HepG2 (cell line): ENCODE measurements around the gene TP53BP2. TPM values are rescaled to one million over a fixed set of nuclear protein-coding genes. Genes with fewer than 3 reads are reported as not detected.

Source experiments
- ATAC-seq: fragments of 200-7000 bp; cut with Tn5 transposase; 3 replicates; pipeline ENCODE4 v1.9.1; 2020; ENCODE audit warnings: mild to moderate bottlenecking, moderate library complexity
- BruUV-seq: library from RNA; stranded (reverse); fragments of 400-500 nt; replicated peaks from 2 replicates; lab custom pipeline; 2021; lab: Mats Ljungman, UMichigan
- CTCF ChIA-PET: fragments of 300-600 bp; formaldehyde crosslinking; extraction: SDS; loops from one replicate; lab custom pipeline; 2021; ENCODE audit warnings: low total read pairs, inconsistent platforms, low intra/inter-chr PET ratio; lab: Yijun Ruan, JAX
- POLR2A ChIA-PET: fragments of 350-600 bp; sonication (Branson Sonifier 250); formaldehyde crosslinking; loops from one replicate; lab custom pipeline; 2020; ENCODE audit warnings: antibody characterized with exemption, inconsistent platforms; lab: Yijun Ruan, JAX
- DNase-seq: peaks from one replicate; pipeline ENCODE4 v3.0.0-alpha.2; 2015; ENCODE audit warnings: low spot score
- FAIRE-seq: peaks from 3 replicates; lab custom pipeline; 2011; peaks lifted over from hg19 to GRCh38; lab: Jason Lieb, UNC
- H2AFZ ChIP-seq: one replicate; pipeline ENCODE4 v1.6.1; 2011; ENCODE audit warnings: low read length, inconsistent platforms
- H3K27ac ChIP-seq: fragments of 300-600 bp; 3 replicates; pipeline ENCODE4 v1.8.0; 2011; ENCODE audit warnings: mixed run types, mild to moderate bottlenecking, mixed read lengths, low read length, inconsistent platforms; ENCODE audit not compliant: insufficient read depth; ENCODE audit errors: extremely low read length
- H3K27me3 ChIP-seq, 2 experiments: fragments of 200-600 bp in 1 of 2; 2 replicates in 1 of 2; 3 replicates in 1 of 2; pipeline versions ENCODE4 v1.6.0 to v1.8.0; 2011; ENCODE audit warnings: low read length in 2 of 2, mild to moderate bottlenecking in 2 of 2, moderate library complexity in 2 of 2, inconsistent platforms in 1 of 2; ENCODE audit not compliant: insufficient read depth in 2 of 2, control insufficient read depth in 1 of 2
- H3K36me3 ChIP-seq, 2 experiments: fragments of 200-600 bp in 1 of 2; replicated peaks in 1 of 2; 2 replicates in 1 of 2; 3 replicates in 1 of 2; pipeline versions ENCODE4 v1.5.1 to v1.8.0; 2011; ENCODE audit warnings: low read length in 2 of 2, inconsistent platforms in 1 of 2; ENCODE audit not compliant: insufficient read depth in 2 of 2, control insufficient read depth in 1 of 2
- H3K4me1 ChIP-seq: 2 replicates; pipeline ENCODE4 v1.5.1; 2012; ENCODE audit warnings: low read length, inconsistent platforms; ENCODE audit not compliant: insufficient read depth
- H3K4me2 ChIP-seq: 2 replicates; pipeline ENCODE4 v1.6.0; 2011; ENCODE audit warnings: low read depth, low read length, inconsistent platforms
- H3K4me3 ChIP-seq, 3 experiments: fragments of 200-600 bp in 1 of 3; sonication (generic), shearing (Covaris generic) in 1 of 3; replicated peaks in 1 of 3; 2 replicates each; pipeline ENCODE4 v1.5.1; 2011 to 2016; ENCODE audit warnings: low read length in 3 of 3, inconsistent platforms in 2 of 3, low read depth in 2 of 3, mild to moderate bottlenecking in 2 of 3, control low read depth in 1 of 3, mixed read lengths in 1 of 3; ENCODE audit not compliant: insufficient read depth in 1 of 3
- H3K79me2 ChIP-seq: one replicate; pipeline ENCODE4 v1.6.1; 2011; ENCODE audit warnings: low read length, inconsistent platforms; ENCODE audit not compliant: insufficient read depth
- H3K9ac ChIP-seq: 2 replicates; pipeline ENCODE4 v1.6.0; 2011; ENCODE audit warnings: mild to moderate bottlenecking, low read depth, low read length, inconsistent platforms; ENCODE audit not compliant: insufficient read depth
- H3K9me3 ChIP-seq: 2 replicates; pipeline ENCODE4 v1.5.1; 2012; ENCODE audit warnings: mild to moderate bottlenecking, low read length
- H4K20me1 ChIP-seq: 2 replicates; pipeline ENCODE4 v1.6.0; 2011; ENCODE audit warnings: inconsistent platforms, mild to moderate bottlenecking, low read length, moderate library complexity; ENCODE audit not compliant: insufficient read depth
- KDM5B ChIP-seq: sonication (generic); formaldehyde crosslinking; IDR thresholded peaks from 2 replicates; pipeline ENCODE4 v1.4.0; 2020; ENCODE audit warnings: missing genetic modification reagents, mild to moderate bottlenecking, borderline replicate concordance
- NCOA5 ChIP-seq: sonication (generic); formaldehyde crosslinking; IDR thresholded peaks from 2 replicates; pipeline ENCODE4 v1.4.0; 2020; ENCODE audit warnings: missing genetic modification reagents
- PRPF4 ChIP-seq: fragments of 200-400 bp; formaldehyde crosslinking; IDR thresholded peaks from 2 replicates; pipeline ENCODE4 v1.6.1; 2016; ENCODE audit warnings: low read length, low read depth; ENCODE audit not compliant: poor library complexity, severe bottlenecking
- RAD51 ChIP-seq: fragments of 450-650 bp; IDR thresholded peaks from 2 replicates; pipeline ENCODE4 v1.6.1; 2016; ENCODE audit warnings: borderline replicate concordance
- TAF15 ChIP-seq: fragments of 200-400 bp; formaldehyde crosslinking; IDR thresholded peaks from one replicate; pipeline ENCODE4 v1.6.1; 2018; ENCODE audit warnings: mild to moderate bottlenecking, low read depth, low read length; ENCODE audit not compliant: poor library complexity, severe bottlenecking
- ZBTB21 ChIP-seq: sonication (generic); formaldehyde crosslinking; IDR thresholded peaks from 2 replicates; pipeline ENCODE4 v1.4.0; 2020; ENCODE audit warnings: missing genetic modification reagents
- ZFAT ChIP-seq: sonication (generic); formaldehyde crosslinking; conservative IDR thresholded peaks from 2 replicates; pipeline ENCODE4 v1.8.1; 2023; ENCODE audit warnings: missing genetic modification reagents, inconsistent platforms
- ZNF224 ChIP-seq: sonication (generic); formaldehyde crosslinking; IDR thresholded peaks from 2 replicates; pipeline ENCODE4 v1.5.0; 2020; ENCODE audit warnings: mild to moderate bottlenecking, missing genetic modification reagents
- ZSCAN21 ChIP-seq: sonication (generic); formaldehyde crosslinking; IDR thresholded peaks from 2 replicates; pipeline ENCODE4 v1.8.0; 2022; ENCODE audit warnings: mild to moderate bottlenecking, missing genetic modification reagents, moderate library complexity, borderline replicate concordance
- WGBS: methylation state at CpG from one replicate; pipeline ENCODE4 v1.1.6; 2017; ENCODE audit warnings: low lambda C conversion rate; 5-methylcytosine and 5-hydroxymethylcytosine counted together
- in situ Hi-C: cut with HindIII; loops from 2 replicates; pipeline ENCODE4 v1.10.0; 2017; ENCODE audit warnings: low pct_unique_long_range_greater_than_20kb; ENCODE audit not compliant: extremely low pct_ligation_motif_present
- intact Hi-C: fragments of 100-400 bp; cut with micrococcal nuclease; formaldehyde crosslinking; loops from one replicate; pipeline ENCODE4 v1.10.0; 2022; ENCODE audit not compliant: unreplicated experiment
- polyA plus RNA-seq, 8 experiments: library from polyadenylated mRNA; depleted of rRNA in 3 of 8; stranded (reverse) in 7 of 8; unstranded in 1 of 8; fragments of >200 nt; fragmentation: Illumina TruSeq in 4 of 8; extraction: Trizol in 4 of 8; gene quantifications; 2 replicates each; pipeline versions ENCODE4 v1.2.1 to v1.2.3, GENCODE V29; 2011 to 2016; ENCODE audit warnings: low read depth in 4 of 8, missing spikeins in 1 of 8, mixed read lengths in 1 of 8; ENCODE audit not compliant: insufficient read depth in 1 of 8
- total RNA-seq, 5 experiments: library from RNA; depleted of rRNA; stranded (reverse); fragments of >200 nt; fragmentation: Illumina TruSeq; extraction: Trizol; gene quantifications; 2 replicates each; pipeline ENCODE4 v1.2.3, GENCODE V29; 2016; ENCODE audit warnings: low read depth in 1 of 5
- TF ChIP-seq, protein P1 (sequence below): IDR thresholded peaks from 2 replicates; pipeline ENCODE4 v1.6.1; 2016; ENCODE audit warnings: missing biosample characterization, missing genetic modification reagents, low read depth
- TF ChIP-seq, protein P2 (sequence below): sonication (generic); formaldehyde crosslinking; IDR thresholded peaks from 2 replicates; pipeline ENCODE4 v1.8.0; 2022; ENCODE audit warnings: missing genetic modification reagents, mild to moderate bottlenecking, inconsistent platforms, borderline replicate concordance
- TF ChIP-seq, protein P3 (sequence below): IDR thresholded peaks from 2 replicates; pipeline ENCODE4 v1.6.1; 2012; ENCODE audit warnings: low read depth, low read length, improper control_type of control experiment

The TP53BP2 gene
- total and polyA plus RNA-seq, 2 of the 13 experiments (the other 11 are each of a cell fraction or from before 2014, with no cell fraction given) = 10.0 to 14.0 TPM

DNA sequence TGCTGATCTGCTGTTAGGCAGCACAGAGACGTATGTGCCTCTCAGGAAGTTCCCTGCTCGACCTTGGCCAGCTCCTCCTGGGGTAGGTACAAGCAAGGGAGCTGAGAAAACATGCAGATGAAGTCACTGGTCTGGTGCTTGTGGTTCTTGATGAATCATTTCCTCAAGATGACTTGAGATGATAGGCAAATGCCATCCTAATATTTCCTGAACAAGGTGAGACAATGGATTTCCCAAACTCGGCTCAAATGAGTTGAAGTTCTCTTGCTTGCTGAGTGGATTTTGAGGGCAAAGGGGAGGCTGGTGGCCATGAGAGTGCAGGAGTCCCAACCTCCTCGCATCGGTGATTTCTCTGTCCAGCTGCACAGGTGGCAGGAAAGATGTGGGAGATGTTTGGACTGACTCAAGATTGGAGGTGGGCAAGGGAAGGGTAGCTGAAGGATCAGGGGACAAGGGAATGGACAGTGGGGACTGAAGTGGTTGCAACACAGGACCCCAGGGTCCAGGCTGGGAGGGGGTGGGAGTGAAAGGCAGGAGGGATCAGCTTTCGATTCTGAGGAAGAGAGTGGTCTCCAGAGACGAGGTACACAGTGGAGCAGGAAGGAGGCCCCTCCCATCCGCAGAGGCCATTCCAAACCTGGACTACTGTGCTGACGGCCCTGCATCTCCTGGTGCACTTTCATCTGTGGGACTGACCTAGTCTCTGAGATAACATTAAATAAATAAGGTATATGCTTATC, 69.5 kb downstream of the TP53BP2 start:
- CTCF ChIA-PET = no interaction called here
- Histone ChIP-seq H4K20me1 (no peaks in the 10 kb centered on the region), H3K79me2 (no peaks in the 10 kb centered on the region), H2AFZ (no peak overlapping the region)
- intact Hi-C loops = no loop called here
- DNase-seq = no peak
- TF ChIP-seq ZBTB21 (CRISPR knock-in tag) (no peak), NCOA5 (CRISPR knock-in tag) (no peak), ZNF224 (CRISPR knock-in tag) (no peak), ZSCAN21 (CRISPR knock-in tag) (no peak), KDM5B (CRISPR knock-in tag) (no peak), RAD51 (no peak), ZFAT (CRISPR knock-in tag) (no peak), TAF15 (no peak), PRPF4 (no peak)
- TF ChIP-seq, protein P1, sequence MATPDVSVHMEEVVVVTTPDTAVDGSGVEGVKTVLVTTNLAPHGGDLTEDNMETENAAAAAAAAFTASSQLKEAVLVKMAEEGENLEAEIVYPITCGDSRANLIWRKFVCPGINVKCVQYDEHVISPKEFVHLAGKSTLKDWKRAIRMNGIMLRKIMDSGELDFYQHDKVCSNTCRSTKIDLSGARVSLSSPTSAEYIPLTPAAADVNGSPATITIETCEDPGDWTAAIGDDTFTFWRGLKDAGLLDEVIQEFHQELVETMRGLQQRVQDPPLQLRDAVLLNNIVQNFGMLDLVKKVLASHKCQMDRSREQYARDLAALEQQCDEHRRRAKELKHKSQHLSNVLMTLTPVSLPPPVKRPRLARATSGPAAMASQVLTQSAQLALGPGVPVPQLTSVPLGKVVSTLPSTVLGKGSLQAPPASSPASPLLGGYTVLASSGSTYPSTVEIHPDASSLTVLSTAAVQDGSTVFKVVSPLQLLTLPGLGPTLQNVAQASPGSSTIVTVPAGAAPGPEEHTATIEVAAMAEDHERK (CRISPR knock-in tag) = no peak
- TF ChIP-seq, protein P2, sequence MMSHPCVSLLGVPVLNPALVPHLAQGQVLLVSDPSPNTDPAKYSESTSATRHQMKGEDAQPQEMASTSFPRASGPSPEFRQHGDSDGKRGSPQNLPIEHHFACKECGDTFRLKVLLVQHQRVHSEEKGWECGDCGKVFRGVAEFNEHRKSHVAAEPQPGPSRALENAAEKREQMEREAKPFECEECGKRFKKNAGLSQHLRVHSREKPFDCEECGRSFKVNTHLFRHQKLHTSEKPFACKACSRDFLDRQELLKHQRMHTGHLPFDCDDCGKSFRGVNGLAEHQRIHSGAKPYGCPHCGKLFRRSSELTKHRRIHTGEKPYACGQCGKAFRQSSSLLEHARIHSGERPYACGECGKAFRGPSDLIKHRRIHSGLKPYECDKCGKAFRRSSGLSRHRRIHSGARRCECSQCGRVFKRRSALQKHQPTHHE (CRISPR knock-in tag) = no peak
- TF ChIP-seq, protein P3, sequence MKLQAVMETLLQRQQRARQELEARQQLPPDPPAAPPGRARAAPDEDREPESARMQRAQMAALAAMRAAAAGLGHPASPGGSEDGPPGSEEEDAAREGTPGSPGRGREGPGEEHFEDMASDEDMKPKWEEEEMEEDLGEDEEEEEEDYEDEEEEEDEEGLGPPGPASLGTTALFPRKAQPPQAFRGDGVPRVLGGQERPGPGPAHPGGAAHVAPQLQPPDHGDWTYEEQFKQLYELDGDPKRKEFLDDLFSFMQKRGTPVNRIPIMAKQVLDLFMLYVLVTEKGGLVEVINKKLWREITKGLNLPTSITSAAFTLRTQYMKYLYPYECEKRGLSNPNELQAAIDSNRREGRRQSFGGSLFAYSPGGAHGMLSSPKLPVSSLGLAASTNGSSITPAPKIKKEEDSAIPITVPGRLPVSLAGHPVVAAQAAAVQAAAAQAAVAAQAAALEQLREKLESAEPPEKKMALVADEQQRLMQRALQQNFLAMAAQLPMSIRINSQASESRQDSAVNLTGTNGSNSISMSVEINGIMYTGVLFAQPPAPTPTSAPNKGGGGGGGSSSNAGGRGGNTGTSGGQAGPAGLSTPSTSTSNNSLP = no peak
- TF ChIP-seq, all 625 proteins: peak for 0
- POLR2A ChIA-PET = interaction anchor here (1.4 kb wide), 1 partner anchor 70 kb away, joined by 3 read pairs; no protein-coding TSS in a partner anchor
- no peak overlapping the region for H3K9ac ChIP-seq
- H3K27me3 ChIP-seq = no peaks in the 10 kb centered on the region
- H3K4me2 ChIP-seq = no peak overlapping the region
- no peak overlapping the region for H3K4me3 ChIP-seq
- peaks cover 7% of the 10 kb centered on the region for H3K4me1 ChIP-seq
- no peak overlapping the region for H3K27ac ChIP-seq
- no peaks in the 10 kb centered on the region for H3K9me3 ChIP-seq
- ATAC-seq (no peak; the same call in 2 of the 3 replicates), FAIRE-seq (no peak)
- 86% methylated on average over 9 of the region's 9 CpGs for WGBS
- H3K36me3 ChIP-seq = peaks cover 2 to 33% of the 10 kb centered on the region in 2 experiments
- no TSS peak for BruUV-seq
- in situ Hi-C loops = no loop called here
